Thyroid gland (tissue), 4 donors: ENCODE data around the gene CPLANE2.

ENCODE experiments used
- CTCF ChIP-seq, 6 experiments: fragments of 200-600 bp in 3 of 6; fragments of 450-650 bp in 3 of 6; sonication (generic) in 3 of 6; IDR thresholded peaks; one replicate each; pipeline ENCODE4 v1.5.1; 2016 to 2019; ENCODE audit warnings: antibody characterized with exemption in 6 of 6, mild to moderate bottlenecking in 2 of 6, inconsistent platforms in 1 of 6, moderate library complexity in 1 of 6
- POLR2A ChIP-seq, 2 donors: fragments of 450-650 bp; IDR thresholded peaks; one replicate each; pipeline ENCODE4 v1.6.1; 2017; ENCODE audit warnings: antibody characterized with exemption in 2 of 2, mild to moderate bottlenecking in 2 of 2, moderate library complexity in 1 of 2

GRCh38 chr1:16186655-16187235 lies 50.2 kb downstream of the CPLANE2 start:
- TF ChIP-seq POLR2A (IDR thresholded peaks at IDR 0.05) (no peak), CTCF (IDR thresholded peaks at IDR 0.05) (no peak)
